ENCODE measurements around the gene CITED2. TPM values are rescaled to one million over a fixed set of nuclear protein-coding genes. Genes with fewer than 3 reads are reported as not detected.

The CITED2 gene
- total RNA-seq, 1 experiment from 2014 or later: 46.1 TPM

DNA sequence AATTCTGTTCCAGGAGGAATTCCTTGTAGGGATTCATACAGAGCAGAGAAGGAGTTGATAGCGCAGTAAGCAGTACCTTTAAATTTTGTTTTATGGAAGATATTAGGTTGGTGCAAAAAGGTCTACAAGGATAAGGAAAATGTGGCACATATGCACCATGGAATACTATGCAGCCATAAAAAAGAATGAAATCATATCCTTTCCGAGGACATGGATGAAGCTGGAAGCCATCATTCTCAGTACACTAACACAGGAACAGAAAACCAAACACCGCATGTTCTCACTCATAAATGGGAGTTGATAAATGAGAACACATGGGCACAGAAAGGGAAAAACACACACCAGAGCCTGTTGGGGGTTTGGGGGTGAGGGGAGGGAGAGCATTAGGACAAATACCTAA, 45.2 kb downstream of the CITED2 start:
- intact Hi-C loops (cut with micrococcal nuclease): no loop called here
- H3K27me3 ChIP-seq (ENCODE audit: insufficient read depth, low read length): no peaks in the 10 kb centered on the region
- H4K20me1 ChIP-seq (ENCODE audit: insufficient read depth): no peaks in the 10 kb centered on the region
- H3K27ac ChIP-seq (ENCODE audit: low read depth, low read length): no peak overlapping the region
- DNase-seq (ENCODE audit: low read depth, low spot score) (no peak), ATAC-seq (no peak)
- no peak overlapping the region for H3K4me3 ChIP-seq (replicated peaks in 1 of 2; ENCODE audit: low read depth in 1 of 2, low read length in 2 of 2)
- H3K4me2 ChIP-seq (ENCODE audit: low read length): no peak overlapping the region
- H2AFZ ChIP-seq (ENCODE audit: low read depth, low read length, poor library complexity, severe bottlenecking): no peak overlapping the region
- H3K4me1 ChIP-seq (ENCODE audit: control insufficient read depth in 1 of 2, insufficient read depth in 2 of 2, low read length in 2 of 2): no peaks in the 10 kb centered on the region
- no peak overlapping the region for H3K9ac ChIP-seq (ENCODE audit: low read length)
- RAD21 ChIA-PET (ENCODE audit: low non-redundant PET in 1 of 2, low total read pairs in 2 of 2, uncharacterized antibody in 2 of 2, unreplicated experiment in 2 of 2): no interaction called here
- no peaks in the 10 kb centered on the region for H3K9me3 ChIP-seq (ENCODE audit: control insufficient read depth in 1 of 2, insufficient read depth in 1 of 2, low read depth in 1 of 2, low read length in 2 of 2)
- no peaks in the 10 kb centered on the region for H3K79me2 ChIP-seq (ENCODE audit: insufficient read depth, low read length)
- no TSS peak for BruUV-seq (replicated peaks)
- POLR2A ChIA-PET: no interaction called here
- H3K36me3 ChIP-seq (ENCODE audit: control insufficient read depth in 1 of 2, insufficient read depth in 2 of 2, low read length in 2 of 2): no peaks in the 10 kb centered on the region
- H3K9me2 ChIP-seq (ENCODE audit: insufficient read depth): no peaks in the 10 kb centered on the region
- no peak for TF ChIP-seq SIN3A (IDR thresholded peaks at IDR 0.05; ENCODE audit: low read depth)
- no peak for TF ChIP-seq EGR1 (IDR thresholded peaks at IDR 0.05; ENCODE audit: low read depth)
- no peak for TF ChIP-seq RAD21 (IDR thresholded peaks at IDR 0.05; ENCODE audit: low read depth)
- no peak for TF ChIP-seq EZH2phosphoT487 (IDR thresholded peaks at IDR 0.05; ENCODE audit: borderline replicate concordance)
- no peak for TF ChIP-seq CBX3 (IDR thresholded peaks at IDR 0.05; ENCODE audit: low read depth)
- TF ChIP-seq SP1 (IDR thresholded peaks at IDR 0.05; ENCODE audit: low read depth): no peak
- no peak for TF ChIP-seq ZBTB33 (IDR thresholded peaks at IDR 0.05; ENCODE audit: extremely low read depth, insufficient replicate concordance, low read length)
- no peak for TF ChIP-seq SRF (IDR thresholded peaks at IDR 0.05; ENCODE audit: low read depth)
- TF ChIP-seq JUND (IDR thresholded peaks at IDR 0.05): no peak
- TF ChIP-seq ZNF274 (IDR thresholded peaks at IDR 0.05; ENCODE audit: low read depth, low read length): no peak
- TF ChIP-seq, protein P1, sequence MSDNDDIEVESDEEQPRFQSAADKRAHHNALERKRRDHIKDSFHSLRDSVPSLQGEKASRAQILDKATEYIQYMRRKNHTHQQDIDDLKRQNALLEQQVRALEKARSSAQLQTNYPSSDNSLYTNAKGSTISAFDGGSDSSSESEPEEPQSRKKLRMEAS (IDR thresholded peaks at IDR 0.05): no peak
- TF ChIP-seq TCF7L2 (IDR thresholded peaks at IDR 0.05; ENCODE audit: borderline replicate concordance, extremely low read depth, insufficient read depth, insufficient read length): no peak
- TF ChIP-seq ZFX (IDR thresholded peaks at IDR 0.05): no peak
- no peak for TF ChIP-seq FOSL1 (IDR thresholded peaks at IDR 0.05; ENCODE audit: low read depth)
- no peak for TF ChIP-seq YY1 (IDR thresholded peaks at IDR 0.05; ENCODE audit: extremely low read depth, insufficient replicate concordance, low read depth, low read length)
- TF ChIP-seq POLR2A (IDR thresholded peaks at IDR 0.05; ENCODE audit: borderline replicate concordance, extremely low read depth, insufficient read depth, insufficient read length): no peak
- no peak for TF ChIP-seq ELF1 (IDR thresholded peaks at IDR 0.05; ENCODE audit: borderline replicate concordance, low read depth)
- CTCF ChIA-PET: no interaction called here

Data from HCT116 (cell line).